Cardiac ventricle fibroblast (primary cell): ENCODE data around the gene ASPN. TPM values are rescaled to one million over a fixed set of nuclear protein-coding genes. Genes with fewer than 3 reads are reported as not detected.

Source experiments
- total RNA-seq: library from RNA; depleted of rRNA; stranded (reverse); fragments of >200 nt; gene quantifications from 2 replicates; pipeline ENCODE4 v1.2.3, GENCODE V29; 2015

The ASPN gene
- 11.1 and 11.6 TPM in 2 replicates for total RNA-seq

DNA sequence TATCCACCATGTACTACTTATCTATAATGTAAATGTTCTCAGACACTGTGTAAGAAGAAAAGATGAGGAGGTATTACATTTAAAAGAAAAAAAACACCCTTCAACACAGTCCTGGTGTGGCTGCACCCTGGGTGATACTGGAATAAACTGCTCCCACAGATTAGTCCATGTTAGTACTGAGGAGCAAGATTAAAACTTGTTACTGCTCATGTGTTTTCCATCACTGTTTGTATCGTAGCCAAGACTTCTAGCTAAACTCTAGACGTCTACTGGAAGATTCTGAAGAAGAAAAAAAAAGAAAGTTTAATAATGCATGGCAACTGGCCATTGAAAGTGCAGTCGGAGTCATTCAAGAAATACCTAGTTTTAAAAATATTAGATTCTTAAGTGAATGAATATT is at the start of gene ASPN:
Gene ASPN (minus strand): TSS at position 178 of the 400 bp plus-strand sequence.

DNA sequence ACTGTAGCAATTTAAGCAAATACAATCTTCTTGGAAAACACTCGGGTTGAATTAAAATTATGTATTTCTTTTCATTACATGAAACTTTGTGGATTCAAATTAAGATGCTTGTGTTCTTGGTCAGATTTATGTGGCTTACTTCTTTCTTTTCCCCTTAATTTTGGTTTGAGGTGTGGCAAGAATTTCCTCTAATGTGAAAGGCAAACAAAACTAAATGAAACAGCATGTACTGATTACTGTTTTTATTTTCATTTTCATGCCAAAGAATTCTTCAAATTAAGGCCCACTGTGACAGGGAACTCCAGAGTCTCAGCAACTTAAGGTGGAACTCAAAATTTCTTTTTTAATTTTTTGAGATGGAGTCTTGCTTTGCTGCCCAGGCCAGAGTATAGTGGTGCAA is 58.0 kb downstream of the ASPN start, which contains the start of gene OMD:
Gene OMD (minus strand): TSS at position 132 of the 400 bp plus-strand sequence. CDS start 6,913 bp downstream, outside the sequence.

Other genes starting within 250 kb of the ASPN start
- gene IARS1, start 188.8 kb downstream of the ASPN start, total RNA-seq: 72.6 and 80.5 TPM in 2 replicates
- 26.8 and 28.4 TPM in 2 replicates for gene NOL8, start 157.2 kb downstream of the ASPN start, total RNA-seq
- gene CENPP, start 156.6 kb downstream of the ASPN start, total RNA-seq: 2.4 and 3.6 TPM in 2 replicates
- gene OGN, start 77.9 kb downstream of the ASPN start, total RNA-seq: 25.6 and 25.9 TPM in 2 replicates
- gene OMD, start 58.0 kb downstream of the ASPN start, total RNA-seq: 11.2 and 12.3 TPM in 2 replicates
- gene ECM2, start 53.5 kb upstream of the ASPN start, total RNA-seq: 39.1 and 50.1 TPM in 2 replicates
- gene IPPK, start 187.6 kb upstream of the ASPN start, total RNA-seq: 5.2 and 6.3 TPM in 2 replicates